ENCODE data around the gene GOLGA2.

DNA sequence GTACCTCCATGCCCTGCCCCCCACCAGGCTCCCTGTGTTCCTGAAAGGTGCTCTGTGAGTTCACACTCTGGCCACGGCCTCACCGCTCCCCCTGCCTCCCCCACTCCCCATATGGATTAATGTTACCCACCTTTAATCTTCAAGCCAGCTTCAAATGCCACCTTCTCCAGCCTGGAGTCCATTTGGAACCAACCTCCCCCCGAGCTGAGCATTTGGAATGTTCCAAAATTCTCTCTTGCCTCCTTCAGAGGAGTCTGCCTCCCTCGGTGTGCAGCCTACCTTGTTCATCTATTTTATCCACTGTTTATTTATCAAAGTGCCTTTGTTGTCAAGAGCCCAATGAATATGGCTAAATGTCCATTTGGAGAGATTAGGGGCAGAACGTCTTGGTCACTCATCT is 4.3 kb downstream of the GOLGA2 start:
- TF ChIP-seq, protein P1, sequence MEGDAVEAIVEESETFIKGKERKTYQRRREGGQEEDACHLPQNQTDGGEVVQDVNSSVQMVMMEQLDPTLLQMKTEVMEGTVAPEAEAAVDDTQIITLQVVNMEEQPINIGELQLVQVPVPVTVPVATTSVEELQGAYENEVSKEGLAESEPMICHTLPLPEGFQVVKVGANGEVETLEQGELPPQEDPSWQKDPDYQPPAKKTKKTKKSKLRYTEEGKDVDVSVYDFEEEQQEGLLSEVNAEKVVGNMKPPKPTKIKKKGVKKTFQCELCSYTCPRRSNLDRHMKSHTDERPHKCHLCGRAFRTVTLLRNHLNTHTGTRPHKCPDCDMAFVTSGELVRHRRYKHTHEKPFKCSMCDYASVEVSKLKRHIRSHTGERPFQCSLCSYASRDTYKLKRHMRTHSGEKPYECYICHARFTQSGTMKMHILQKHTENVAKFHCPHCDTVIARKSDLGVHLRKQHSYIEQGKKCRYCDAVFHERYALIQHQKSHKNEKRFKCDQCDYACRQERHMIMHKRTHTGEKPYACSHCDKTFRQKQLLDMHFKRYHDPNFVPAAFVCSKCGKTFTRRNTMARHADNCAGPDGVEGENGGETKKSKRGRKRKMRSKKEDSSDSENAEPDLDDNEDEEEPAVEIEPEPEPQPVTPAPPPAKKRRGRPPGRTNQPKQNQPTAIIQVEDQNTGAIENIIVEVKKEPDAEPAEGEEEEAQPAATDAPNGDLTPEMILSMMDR (conservative IDR thresholded peaks at IDR 0.05; ENCODE audit: low read length), result no peak
- TF ChIP-seq EZH2phosphoT487 (IDR thresholded peaks at IDR 0.05; ENCODE audit: borderline replicate concordance), result no peak
